Loucy (cell line): Measurements from ENCODE around the gene WIPF2.

Source experiments
- H2AFZ ChIP-seq: fragments of 200-600 bp; sonication (generic); 2 replicates; pipeline ENCODE4 v1.6.0; 2016; ENCODE audit warnings: antibody characterized with exemption, mild to moderate bottlenecking, low read length, moderate library complexity
- H3F3A ChIP-seq: fragments of 200-600 bp; 2 replicates; pipeline ENCODE4 v1.6.0; 2016; ENCODE audit warnings: antibody characterized with exemption, low read depth, mild to moderate bottlenecking
- H3K27me3 ChIP-seq: fragments of 200-600 bp; sonication (generic); 2 replicates; pipeline ENCODE4 v1.6.1; 2014; ENCODE audit warnings: low read length, mild to moderate bottlenecking; ENCODE audit not compliant: insufficient read depth, poor library complexity, severe bottlenecking
- H3K36me3 ChIP-seq: fragments of 200-600 bp; sonication (generic); 2 replicates; pipeline ENCODE4 v1.6.1; 2016; ENCODE audit warnings: low read length; ENCODE audit not compliant: insufficient read depth
- H3K4me1 ChIP-seq: fragments of 200-600 bp; sonication (generic); 2 replicates; pipeline ENCODE4 v1.5.1; 2014; ENCODE audit warnings: low read length, mild to moderate bottlenecking; ENCODE audit not compliant: insufficient read depth, poor library complexity, severe bottlenecking
- H3K4me2 ChIP-seq: fragments of 200-600 bp; sonication (generic); 2 replicates; pipeline ENCODE4 v1.6.0; 2014; ENCODE audit warnings: antibody characterized with exemption, low read length, low read depth, mild to moderate bottlenecking; ENCODE audit not compliant: poor library complexity, severe bottlenecking
- H3K4me3 ChIP-seq: fragments of 200-600 bp; sonication (generic); 2 replicates; pipeline ENCODE4 v1.5.1; 2014; ENCODE audit warnings: low read length, mild to moderate bottlenecking, mixed read lengths; ENCODE audit not compliant: poor library complexity, severe bottlenecking
- H3K79me2 ChIP-seq: fragments of 200-600 bp; sonication (generic); 2 replicates; pipeline ENCODE4 v1.6.1; 2014; ENCODE audit warnings: low read length; ENCODE audit not compliant: insufficient read depth
- H3K9ac ChIP-seq: fragments of 200-600 bp; sonication (generic); 2 replicates; pipeline ENCODE4 v1.6.0; 2014; ENCODE audit warnings: mild to moderate bottlenecking, low read depth, low read length, moderate library complexity; ENCODE audit not compliant: poor library complexity, severe bottlenecking
- H3K9me2 ChIP-seq: fragments of 200-600 bp; sonication (generic); replicated peaks from 2 replicates; pipeline ENCODE4 v1.6.1; 2016; ENCODE audit warnings: low read depth, low read length, mixed read lengths
- H3K9me3 ChIP-seq: fragments of 200-600 bp; sonication (generic); 2 replicates; pipeline ENCODE4 v1.6.1; 2014; ENCODE audit warnings: mild to moderate bottlenecking, antibody characterized with exemption, low read length, low read depth; ENCODE audit not compliant: insufficient read depth
- H4K20me1 ChIP-seq: fragments of 200-600 bp; sonication (generic); 2 replicates; pipeline ENCODE4 v1.6.0; 2014; ENCODE audit warnings: antibody characterized with exemption, low read length, mild to moderate bottlenecking; ENCODE audit not compliant: insufficient read depth, poor library complexity, severe bottlenecking
- CTCF ChIP-seq: fragments of 200-600 bp; sonication (generic); conservative IDR thresholded peaks from 2 replicates; pipeline ENCODE4 v1.5.1; 2014; ENCODE audit warnings: mild to moderate bottlenecking, antibody characterized with exemption, low read length
- EZH2phosphoT487 ChIP-seq: fragments of 200-600 bp; IDR thresholded peaks from 2 replicates; pipeline ENCODE4 v1.6.1; 2018; ENCODE audit warnings: antibody characterized with exemption, mild to moderate bottlenecking, moderate library complexity, borderline replicate concordance

The WIPF2 gene

GRCh38 chr17:40178021-40178601 lies 41.0 kb upstream of the WIPF2 start:
- H3K4me3 ChIP-seq, result no peak overlapping the region
- peaks cover 27% of the 10 kb centered on the region; the same call in 1 of the 2 replicates for H3K36me3 ChIP-seq
- no peaks in the 10 kb centered on the region for H3K79me2 ChIP-seq
- no peak overlapping the region for H2AFZ ChIP-seq
- no peaks in the 10 kb centered on the region for H3F3A ChIP-seq
- no peak overlapping the region for H3K4me2 ChIP-seq
- H3K4me1 ChIP-seq, result no peaks in the 10 kb centered on the region
- no peaks in the 10 kb centered on the region for H4K20me1 ChIP-seq
- no peak overlapping the region for H3K9ac ChIP-seq
- H3K9me3 ChIP-seq, result no peaks in the 10 kb centered on the region
- no peaks in the 10 kb centered on the region for H3K9me2 ChIP-seq
- H3K27me3 ChIP-seq, result no peaks in the 10 kb centered on the region
- TF ChIP-seq EZH2phosphoT487, result no peak
- no peak for TF ChIP-seq CTCF

- no peaks in the 10 kb centered on the region for H3K9me3 ChIP-seq
- no peak overlapping the region for H3K4me2 ChIP-seq
- no peak for TF ChIP-seq EZH2phosphoT487
- no peak for TF ChIP-seq CTCF
- H3K4me1 ChIP-seq, result no peaks in the 10 kb centered on the region
- no peaks in the 10 kb centered on the region for H3K27me3 ChIP-seq
- H2AFZ ChIP-seq, result no peak overlapping the region
- no peaks in the 10 kb centered on the region for H3F3A ChIP-seq
- H3K36me3 ChIP-seq, result peaks cover 24% of the 10 kb centered on the region; the same call in 1 of the 2 replicates
- no peaks in the 10 kb centered on the region for H3K9me2 ChIP-seq
- H3K9ac ChIP-seq, result no peak overlapping the region
- no peaks in the 10 kb centered on the region for H3K79me2 ChIP-seq
- no peak overlapping the region for H3K4me3 ChIP-seq
- no peaks in the 10 kb centered on the region for H4K20me1 ChIP-seq
These were observed 40.4 kb upstream of the WIPF2 start for GRCh38 chr17:40178660-40179059.

GRCh38 chr17:40179923-40180659 lies 39.0 kb upstream of the WIPF2 start:
- Histone ChIP-seq H4K20me1 (no peaks in the 10 kb centered on the region), H3F3A (no peaks in the 10 kb centered on the region), H3K4me2 (no peak overlapping the region), H3K79me2 (no peaks in the 10 kb centered on the region), H3K27me3 (no peaks in the 10 kb centered on the region), H3K4me3 (no peak overlapping the region), H2AFZ (no peak overlapping the region), H3K9me2 (no peaks in the 10 kb centered on the region), H3K9ac (no peak overlapping the region), H3K36me3 (peaks cover 17% of the 10 kb centered on the region; the same call in 1 of the 2 replicates), H3K9me3 (no peaks in the 10 kb centered on the region), H3K4me1 (no peaks in the 10 kb centered on the region)
- TF ChIP-seq CTCF, result no peak
- TF ChIP-seq EZH2phosphoT487, result no peak
